Osteocyte (in vitro differentiated cells): ENCODE measurements around the gene RICTOR. TPM values are rescaled to one million over a fixed set of nuclear protein-coding genes. Genes with fewer than 3 reads are reported as not detected.

Experiments used
- DNase-seq: peaks from one replicate; pipeline ENCODE4 v3.0.0; 2021; ENCODE audit warnings: mixed read lengths; ENCODE audit not compliant: unreplicated experiment; ENCODE audit errors: extremely low spot score
- H3K27ac Mint-ChIP-seq: one replicate; pipeline ENCODE4 v1.8.0; 2021; ENCODE audit warnings: mild to moderate bottlenecking, mixed read lengths; ENCODE audit not compliant: unreplicated experiment
- H3K27me3 Mint-ChIP-seq: one replicate; pipeline ENCODE4 v1.8.0; 2021; ENCODE audit warnings: mixed read lengths; ENCODE audit not compliant: unreplicated experiment
- H3K36me3 Mint-ChIP-seq: one replicate; pipeline ENCODE4 v1.8.0; 2021; ENCODE audit warnings: mixed read lengths; ENCODE audit not compliant: unreplicated experiment
- H3K4me1 Mint-ChIP-seq: one replicate; pipeline ENCODE4 v1.8.0; 2021; ENCODE audit warnings: mixed read lengths; ENCODE audit not compliant: unreplicated experiment
- H3K4me3 Mint-ChIP-seq: one replicate; pipeline ENCODE4 v1.8.0; 2021; ENCODE audit warnings: mild to moderate bottlenecking, moderate library complexity, mixed read lengths; ENCODE audit not compliant: unreplicated experiment
- H3K9me3 Mint-ChIP-seq: one replicate; pipeline ENCODE4 v1.8.0; 2021; ENCODE audit warnings: mixed read lengths; ENCODE audit not compliant: unreplicated experiment
- total RNA-seq: library from RNA; stranded (reverse); gene quantifications from 2 replicates; pipeline ENCODE4 v1.2.1, GENCODE V29; 2021
- TF ChIP-seq, protein P1 (sequence below): fragments of 200-600 bp; sonication (generic); IDR thresholded peaks from 2 replicates; pipeline ENCODE4 v1.5.0; 2021; ENCODE audit warnings: antibody characterized with exemption, mild to moderate bottlenecking, moderate library complexity

The RICTOR gene
- total RNA-seq, 1 donor from 2014 or later: 31.2 TPM

DNA sequence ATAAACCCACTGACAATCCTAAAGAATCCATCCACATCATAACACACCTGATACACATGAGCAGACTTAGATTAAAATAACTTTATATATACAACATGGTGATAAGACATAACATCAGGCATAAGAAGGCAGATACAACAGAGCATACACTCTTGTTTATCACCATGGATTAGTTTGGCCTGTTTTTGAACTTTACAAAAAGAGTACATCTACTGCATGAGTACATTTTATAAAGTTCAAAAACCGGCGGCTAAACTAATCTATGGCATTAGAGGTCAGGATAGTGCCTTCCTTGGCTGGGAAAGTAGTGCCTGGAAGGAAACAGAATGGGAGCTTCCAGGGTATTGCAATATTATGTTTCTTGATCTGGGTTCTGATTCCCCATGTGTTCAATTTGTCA, 15.1 kb downstream of the RICTOR start:
- no peak for DNase-seq
- peaks cover 26% of the 10 kb centered on the region for H3K4me1 Mint-ChIP-seq
- no peaks in the 10 kb centered on the region for H3K9me3 Mint-ChIP-seq
- H3K4me3 Mint-ChIP-seq: no peak overlapping the region
- H3K36me3 Mint-ChIP-seq: peaks cover 13% of the 10 kb centered on the region
- H3K27me3 Mint-ChIP-seq: no peaks in the 10 kb centered on the region
- H3K27ac Mint-ChIP-seq: peak overlapping the region; percentile 2
- TF ChIP-seq, protein P1, sequence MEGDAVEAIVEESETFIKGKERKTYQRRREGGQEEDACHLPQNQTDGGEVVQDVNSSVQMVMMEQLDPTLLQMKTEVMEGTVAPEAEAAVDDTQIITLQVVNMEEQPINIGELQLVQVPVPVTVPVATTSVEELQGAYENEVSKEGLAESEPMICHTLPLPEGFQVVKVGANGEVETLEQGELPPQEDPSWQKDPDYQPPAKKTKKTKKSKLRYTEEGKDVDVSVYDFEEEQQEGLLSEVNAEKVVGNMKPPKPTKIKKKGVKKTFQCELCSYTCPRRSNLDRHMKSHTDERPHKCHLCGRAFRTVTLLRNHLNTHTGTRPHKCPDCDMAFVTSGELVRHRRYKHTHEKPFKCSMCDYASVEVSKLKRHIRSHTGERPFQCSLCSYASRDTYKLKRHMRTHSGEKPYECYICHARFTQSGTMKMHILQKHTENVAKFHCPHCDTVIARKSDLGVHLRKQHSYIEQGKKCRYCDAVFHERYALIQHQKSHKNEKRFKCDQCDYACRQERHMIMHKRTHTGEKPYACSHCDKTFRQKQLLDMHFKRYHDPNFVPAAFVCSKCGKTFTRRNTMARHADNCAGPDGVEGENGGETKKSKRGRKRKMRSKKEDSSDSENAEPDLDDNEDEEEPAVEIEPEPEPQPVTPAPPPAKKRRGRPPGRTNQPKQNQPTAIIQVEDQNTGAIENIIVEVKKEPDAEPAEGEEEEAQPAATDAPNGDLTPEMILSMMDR: no peak

DNA sequence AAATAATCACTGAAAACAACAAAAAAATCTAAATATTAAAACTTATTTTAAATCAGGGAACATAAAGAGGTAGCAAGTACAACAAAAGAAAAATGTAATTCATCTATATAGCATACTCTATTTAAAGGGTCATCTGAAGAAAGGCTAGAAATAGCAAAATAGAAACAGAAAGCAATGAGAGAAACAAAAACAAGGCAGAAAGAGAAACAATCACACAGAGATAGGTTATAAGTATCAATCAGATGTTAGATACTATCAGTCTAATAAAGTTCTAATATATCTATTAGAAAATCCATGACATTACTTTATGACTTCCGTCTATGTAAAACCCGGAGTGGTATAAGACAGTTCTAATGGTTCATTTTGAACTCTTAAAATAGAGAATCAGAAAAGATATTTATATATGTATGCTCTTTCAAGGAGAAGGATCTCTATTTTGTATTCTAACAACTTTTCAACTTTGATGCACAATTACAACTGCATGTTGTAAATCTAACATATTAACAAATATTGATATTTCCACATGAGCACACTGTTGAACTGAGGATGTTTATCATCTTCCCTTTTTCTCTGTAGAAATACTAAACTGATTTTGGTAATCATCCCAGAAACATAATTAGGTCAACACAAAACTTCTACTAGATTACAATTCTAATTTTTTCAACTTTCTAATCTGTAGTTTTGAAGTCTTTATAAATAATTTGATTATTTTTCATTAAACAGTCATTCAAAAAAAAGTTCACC, 15.8 kb downstream of the RICTOR start:
- Mint-ChIP-seq H3K9me3 (no peaks in the 10 kb centered on the region), H3K36me3 (peaks cover 13% of the 10 kb centered on the region), H3K27ac (peak overlapping the region; percentile 72), H3K4me3 (peak overlapping the region; percentile 27), H3K27me3 (no peaks in the 10 kb centered on the region), H3K4me1 (peaks cover 24% of the 10 kb centered on the region)
- TF ChIP-seq, protein P1: no peak
- DNase-seq: no peak

DNA sequence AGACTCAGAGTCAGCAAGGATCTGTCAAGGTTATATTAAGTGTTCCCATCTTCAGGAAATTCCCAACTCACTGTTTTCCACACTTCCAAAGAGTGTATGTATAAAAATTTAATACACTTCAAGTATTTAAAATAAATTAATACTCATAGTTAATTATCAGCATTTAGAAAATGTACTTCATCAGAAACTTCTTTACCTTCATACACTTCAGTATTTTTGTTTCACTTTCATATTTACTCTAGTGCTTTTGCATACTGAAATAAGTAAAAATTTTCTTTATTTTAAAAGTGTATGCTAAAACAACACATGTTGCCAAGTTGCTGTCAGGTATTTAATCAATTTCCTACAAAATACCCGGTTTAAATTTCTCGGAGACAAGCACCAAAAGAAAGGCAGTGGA, 16.5 kb downstream of the RICTOR start:
- peak overlapping the region; percentile 27 for H3K4me3 Mint-ChIP-seq
- H3K27ac Mint-ChIP-seq: peak overlapping the region; percentile 72
- no peaks in the 10 kb centered on the region for H3K27me3 Mint-ChIP-seq
- H3K36me3 Mint-ChIP-seq: peaks cover 13% of the 10 kb centered on the region
- H3K4me1 Mint-ChIP-seq: peaks cover 21% of the 10 kb centered on the region
- TF ChIP-seq, protein P1: no peak
- no peaks in the 10 kb centered on the region for H3K9me3 Mint-ChIP-seq
- DNase-seq: no peak

DNA sequence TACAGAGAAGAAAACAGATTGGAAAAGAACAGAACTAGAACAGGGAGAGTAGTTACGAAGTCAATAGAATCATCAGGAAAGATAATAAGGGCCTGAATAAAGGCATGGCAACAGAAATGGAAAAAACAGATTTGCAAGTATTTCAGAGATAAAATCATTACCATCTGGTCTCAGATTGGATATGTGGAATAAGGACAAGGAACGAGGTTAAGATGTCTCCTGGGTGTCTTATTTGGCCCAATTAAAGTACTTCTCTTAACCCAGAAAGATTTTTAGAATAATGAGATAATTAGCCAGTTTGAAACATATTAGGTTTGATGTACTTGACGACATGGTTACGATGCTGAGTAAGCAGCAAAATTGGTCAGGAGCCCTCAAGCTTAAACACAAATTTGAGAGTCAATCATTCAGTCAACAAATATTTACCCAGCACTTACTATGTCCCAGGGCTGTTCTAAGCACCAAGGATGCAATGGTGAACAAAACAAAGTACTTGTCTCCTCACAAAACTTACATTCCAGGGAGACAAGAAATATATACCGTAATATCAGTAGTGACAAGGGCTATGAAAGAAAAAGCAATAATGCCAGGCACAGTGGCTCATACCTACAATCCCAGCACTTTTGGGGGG, 18.3 kb downstream of the RICTOR start:
- H3K27me3 Mint-ChIP-seq: no peaks in the 10 kb centered on the region

More for the DNA sequence above, 18.3 kb downstream of the RICTOR start:
- Mint-ChIP-seq H3K9me3 (no peaks in the 10 kb centered on the region), H3K4me1 (peaks cover 15% of the 10 kb centered on the region), H3K36me3 (peaks cover 13% of the 10 kb centered on the region), H3K4me3 (no peak overlapping the region), H3K27ac (no peak overlapping the region)
- TF ChIP-seq, protein P1: no peak
- no peak for DNase-seq
